Loucy (cell line): ENCODE data around the gene EML2.
"Not testable (repeated sequence)": the region's sequence is repeated elsewhere in the genome, so short reads cannot be mapped to it uniquely, and the experiment has no call there.

Experiments used
- H2AFZ ChIP-seq: fragments of 200-600 bp; sonication (generic); 2 replicates; pipeline ENCODE4 v1.6.0; 2016; ENCODE audit warnings: antibody characterized with exemption, mild to moderate bottlenecking, low read length, moderate library complexity
- H3F3A ChIP-seq: fragments of 200-600 bp; 2 replicates; pipeline ENCODE4 v1.6.0; 2016; ENCODE audit warnings: antibody characterized with exemption, low read depth, mild to moderate bottlenecking
- H3K27me3 ChIP-seq: fragments of 200-600 bp; sonication (generic); 2 replicates; pipeline ENCODE4 v1.6.1; 2014; ENCODE audit warnings: low read length, mild to moderate bottlenecking; ENCODE audit not compliant: insufficient read depth, poor library complexity, severe bottlenecking
- H3K36me3 ChIP-seq: fragments of 200-600 bp; sonication (generic); 2 replicates; pipeline ENCODE4 v1.6.1; 2016; ENCODE audit warnings: low read length; ENCODE audit not compliant: insufficient read depth
- H3K4me1 ChIP-seq: fragments of 200-600 bp; sonication (generic); 2 replicates; pipeline ENCODE4 v1.5.1; 2014; ENCODE audit warnings: low read length, mild to moderate bottlenecking; ENCODE audit not compliant: insufficient read depth, poor library complexity, severe bottlenecking
- H3K4me2 ChIP-seq: fragments of 200-600 bp; sonication (generic); 2 replicates; pipeline ENCODE4 v1.6.0; 2014; ENCODE audit warnings: antibody characterized with exemption, low read length, low read depth, mild to moderate bottlenecking; ENCODE audit not compliant: poor library complexity, severe bottlenecking
- H3K4me3 ChIP-seq: fragments of 200-600 bp; sonication (generic); 2 replicates; pipeline ENCODE4 v1.5.1; 2014; ENCODE audit warnings: low read length, mild to moderate bottlenecking, mixed read lengths; ENCODE audit not compliant: poor library complexity, severe bottlenecking
- H3K79me2 ChIP-seq: fragments of 200-600 bp; sonication (generic); 2 replicates; pipeline ENCODE4 v1.6.1; 2014; ENCODE audit warnings: low read length; ENCODE audit not compliant: insufficient read depth
- H3K9ac ChIP-seq: fragments of 200-600 bp; sonication (generic); 2 replicates; pipeline ENCODE4 v1.6.0; 2014; ENCODE audit warnings: mild to moderate bottlenecking, low read depth, low read length, moderate library complexity; ENCODE audit not compliant: poor library complexity, severe bottlenecking
- H3K9me2 ChIP-seq: fragments of 200-600 bp; sonication (generic); replicated peaks from 2 replicates; pipeline ENCODE4 v1.6.1; 2016; ENCODE audit warnings: low read depth, low read length, mixed read lengths
- H3K9me3 ChIP-seq: fragments of 200-600 bp; sonication (generic); 2 replicates; pipeline ENCODE4 v1.6.1; 2014; ENCODE audit warnings: mild to moderate bottlenecking, antibody characterized with exemption, low read length, low read depth; ENCODE audit not compliant: insufficient read depth
- H4K20me1 ChIP-seq: fragments of 200-600 bp; sonication (generic); 2 replicates; pipeline ENCODE4 v1.6.0; 2014; ENCODE audit warnings: antibody characterized with exemption, low read length, mild to moderate bottlenecking; ENCODE audit not compliant: insufficient read depth, poor library complexity, severe bottlenecking
- CTCF ChIP-seq: fragments of 200-600 bp; sonication (generic); conservative IDR thresholded peaks from 2 replicates; pipeline ENCODE4 v1.5.1; 2014; ENCODE audit warnings: mild to moderate bottlenecking, antibody characterized with exemption, low read length
- EZH2phosphoT487 ChIP-seq: fragments of 200-600 bp; IDR thresholded peaks from 2 replicates; pipeline ENCODE4 v1.6.1; 2018; ENCODE audit warnings: antibody characterized with exemption, mild to moderate bottlenecking, moderate library complexity, borderline replicate concordance

Gene EML2

DNA sequence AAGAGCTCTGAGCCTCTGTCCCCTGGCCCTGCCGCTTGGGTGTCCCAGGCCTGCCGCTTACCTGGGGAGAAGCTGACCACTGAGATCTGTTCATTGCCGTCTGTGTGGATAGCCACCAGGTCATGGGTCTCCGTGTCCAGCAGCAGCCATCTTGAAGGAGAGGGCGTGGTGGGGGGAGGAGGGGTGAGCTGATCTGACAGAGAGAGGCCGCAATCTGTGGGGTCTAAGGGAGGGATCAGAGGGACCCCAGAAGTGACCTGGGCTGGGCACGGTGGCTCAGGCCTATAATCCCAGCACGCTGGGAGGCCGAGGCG, 22.5 kb downstream of the EML2 start:
- Histone ChIP-seq H3K9me2 (no peaks in the 10 kb centered on the region), H2AFZ (no peak overlapping the region), H3K4me2 (no peak overlapping the region), H3K9me3 (no peaks in the 10 kb centered on the region), H3K36me3 (peaks cover 32% of the 10 kb centered on the region; the same call in 1 of the 2 replicates), H3K27me3 (no peaks in the 10 kb centered on the region), H3F3A (peaks cover 5% of the 10 kb centered on the region; the same call in 1 of the 2 replicates), H3K4me1 (peaks cover 12% of the 10 kb centered on the region), H3K4me3 (no peak overlapping the region), H3K79me2 (no peaks in the 10 kb centered on the region), H4K20me1 (no peaks in the 10 kb centered on the region), H3K9ac (no peak overlapping the region)
- TF ChIP-seq EZH2phosphoT487 = no peak
- no peak for TF ChIP-seq CTCF

DNA sequence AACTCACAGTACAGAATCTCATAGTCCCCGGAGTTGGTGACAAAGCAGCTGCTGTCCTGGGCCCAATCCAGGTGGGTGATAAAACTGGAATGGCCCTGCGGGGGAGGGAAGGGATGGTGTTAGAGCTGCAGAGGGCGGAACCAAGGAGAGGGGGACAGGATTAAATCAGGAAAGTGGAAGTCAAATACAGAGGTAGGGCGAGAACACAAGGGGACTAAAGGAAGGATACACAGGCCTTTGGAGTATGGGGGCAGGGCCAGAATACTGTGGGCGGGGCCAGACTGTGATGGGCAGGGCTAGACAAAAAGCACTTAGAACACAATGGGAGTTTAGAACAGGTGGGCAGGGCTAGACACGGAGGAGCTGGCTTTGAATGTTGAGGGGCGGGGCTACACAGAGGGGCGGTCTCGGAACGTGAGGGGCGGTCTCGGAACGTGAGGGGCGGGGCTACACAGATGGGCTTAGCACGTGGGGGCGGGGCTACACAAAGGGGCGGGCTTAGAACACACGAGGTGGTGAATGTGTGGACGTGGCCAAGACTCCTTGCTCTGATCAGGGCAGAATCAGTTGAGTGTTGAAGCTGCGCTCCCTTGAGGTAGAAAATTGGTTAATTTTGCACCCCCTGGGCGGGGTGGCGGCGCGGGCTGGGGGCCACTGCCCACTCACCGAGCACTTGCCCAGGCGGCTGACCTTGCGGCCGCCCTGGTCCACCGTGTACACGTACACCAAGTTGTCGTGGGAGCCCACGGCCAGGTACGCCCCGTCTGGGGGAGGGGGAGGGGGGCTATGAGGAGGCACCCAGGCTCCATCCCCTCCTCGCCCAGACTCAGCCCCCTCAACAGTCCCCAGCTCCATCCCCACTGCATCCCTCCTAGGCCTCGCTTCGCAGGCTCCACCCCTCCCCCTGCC, 23.1 kb downstream of the EML2 start:
- H4K20me1 ChIP-seq = no peaks in the 10 kb centered on the region
- H2AFZ ChIP-seq = no peak overlapping the region
- H3K36me3 ChIP-seq = peaks cover 31% of the 10 kb centered on the region; the same call in 1 of the 2 replicates
- H3K4me3 ChIP-seq = no peak overlapping the region
- no peak for TF ChIP-seq CTCF
- no peak for TF ChIP-seq EZH2phosphoT487
- H3K4me1 ChIP-seq = peaks cover 12% of the 10 kb centered on the region
- no peak overlapping the region for H3K9ac ChIP-seq
- H3K9me2 ChIP-seq = no peaks in the 10 kb centered on the region
- H3K9me3 ChIP-seq = no peaks in the 10 kb centered on the region
- H3F3A ChIP-seq = peaks cover 5% of the 10 kb centered on the region; the same call in 1 of the 2 replicates
- no peak overlapping the region for H3K4me2 ChIP-seq
- H3K27me3 ChIP-seq = no peaks in the 10 kb centered on the region
- H3K79me2 ChIP-seq = no peaks in the 10 kb centered on the region

DNA sequence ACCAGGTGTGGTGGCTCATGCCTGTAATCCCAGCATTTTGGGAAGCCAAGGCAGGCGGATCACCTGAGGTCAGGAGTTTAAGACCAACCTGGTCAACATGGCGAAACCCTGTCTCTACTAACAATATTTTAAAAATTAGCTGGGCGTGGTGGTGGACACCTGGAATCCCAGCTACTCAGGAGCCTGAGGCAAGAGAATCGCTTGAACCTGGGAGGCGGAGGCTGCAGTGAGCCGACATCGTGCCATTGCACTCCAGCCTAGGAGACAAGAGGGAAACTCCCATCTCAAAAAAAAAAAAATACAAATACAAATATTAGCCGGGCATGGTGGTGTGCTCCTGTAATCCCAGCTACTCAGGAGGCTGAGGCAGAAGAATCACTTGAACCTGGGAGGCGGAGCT, 24.1 kb downstream of the EML2 start:
- peaks cover 25% of the 10 kb centered on the region; the same call in 1 of the 2 replicates for H3K36me3 ChIP-seq
- peak overlapping the region; percentile 75 for H3K4me2 ChIP-seq
- H3K27me3 ChIP-seq, H3F3A ChIP-seq, H3K79me2 ChIP-seq, H2AFZ ChIP-seq, H3K9me3 ChIP-seq, H4K20me1 ChIP-seq, H3K4me3 ChIP-seq, H3K9me2 ChIP-seq: not testable (repeated sequence)
- peaks cover 12% of the 10 kb centered on the region for H3K4me1 ChIP-seq
- peak overlapping the region; percentile 24 for H3K9ac ChIP-seq
